NCI-H774 (cell line): ENCODE measurements around the gene SUGCT.
"Not testable (repeated sequence)": the region's sequence is repeated elsewhere in the genome, so short reads cannot be mapped to it uniquely, and the experiment has no call there.

Experiments used
- DNase-seq: peaks from one replicate; lab custom pipeline; 2025; lab: John Stamatoyannopoulos, UW

Gene SUGCT

DNA sequence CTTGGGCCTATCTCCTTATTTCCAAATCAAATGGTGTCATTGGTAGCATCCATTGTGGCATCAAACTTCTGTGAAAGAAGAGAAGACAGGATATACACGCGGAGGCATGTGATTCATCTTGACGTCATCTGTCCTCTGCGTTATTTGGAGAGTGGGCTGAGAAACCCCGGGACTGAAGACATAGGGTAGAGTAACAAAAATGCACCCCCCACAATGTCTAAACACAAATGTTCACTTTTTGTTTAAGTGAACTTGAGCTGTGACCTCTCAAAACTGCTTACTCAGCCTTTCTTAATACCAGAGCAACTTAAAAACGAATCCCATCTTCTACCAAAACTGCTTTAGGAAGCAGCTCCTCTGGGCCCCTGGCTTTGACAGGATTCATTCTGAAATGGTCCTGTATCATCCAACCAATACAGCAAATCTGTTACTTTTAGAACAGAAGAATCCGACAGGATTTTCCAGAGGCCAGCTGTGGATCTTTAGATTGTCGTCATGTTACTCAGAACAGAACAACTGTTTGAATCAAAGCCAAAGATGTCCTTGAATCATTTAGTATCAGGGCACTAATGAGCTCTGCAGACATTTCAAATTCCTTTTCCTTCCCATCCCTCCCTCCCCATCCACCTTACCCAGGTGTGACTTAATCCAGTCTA is 438.1 kb downstream of the SUGCT start:
- no peak for DNase-seq

DNA sequence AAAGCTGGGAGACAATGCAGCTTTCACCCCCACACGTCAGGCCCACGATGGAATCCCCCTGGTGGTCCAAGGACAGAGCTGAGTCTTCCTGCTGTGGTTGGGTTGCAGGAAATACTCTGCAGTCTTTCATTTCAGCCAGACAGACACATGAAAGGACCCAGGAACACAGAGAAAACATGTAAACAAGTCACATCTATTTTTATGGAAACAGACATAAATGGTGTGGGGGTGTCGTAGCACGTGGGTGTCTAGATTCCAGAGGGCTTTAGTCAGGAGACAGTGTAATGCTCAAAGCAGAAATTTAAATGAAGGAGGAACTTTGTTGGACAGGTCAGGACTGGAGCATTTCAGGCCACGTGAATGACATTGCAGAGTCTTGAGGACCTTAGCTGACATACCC is 444.6 kb downstream of the SUGCT start:
- DNase-seq, result no peak

DNA sequence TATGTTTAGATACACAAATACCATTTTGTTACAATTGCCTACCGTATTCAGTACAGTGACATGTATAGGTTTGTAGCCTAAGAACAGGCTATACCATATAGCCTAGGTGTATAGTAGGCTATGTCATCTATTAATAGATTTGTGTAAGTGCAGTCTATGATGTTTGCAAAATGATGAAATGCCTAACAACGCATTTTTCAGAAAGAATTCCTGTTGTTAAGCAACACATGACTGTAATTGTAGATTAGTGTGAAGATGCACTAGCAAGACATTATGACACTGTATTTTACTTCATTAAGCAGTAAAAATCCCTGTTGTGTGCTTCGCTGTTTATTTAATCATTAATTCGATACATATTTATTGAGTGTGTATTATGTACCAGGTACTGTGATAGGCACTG is 446.0 kb downstream of the SUGCT start:
- DNase-seq, result no peak

DNA sequence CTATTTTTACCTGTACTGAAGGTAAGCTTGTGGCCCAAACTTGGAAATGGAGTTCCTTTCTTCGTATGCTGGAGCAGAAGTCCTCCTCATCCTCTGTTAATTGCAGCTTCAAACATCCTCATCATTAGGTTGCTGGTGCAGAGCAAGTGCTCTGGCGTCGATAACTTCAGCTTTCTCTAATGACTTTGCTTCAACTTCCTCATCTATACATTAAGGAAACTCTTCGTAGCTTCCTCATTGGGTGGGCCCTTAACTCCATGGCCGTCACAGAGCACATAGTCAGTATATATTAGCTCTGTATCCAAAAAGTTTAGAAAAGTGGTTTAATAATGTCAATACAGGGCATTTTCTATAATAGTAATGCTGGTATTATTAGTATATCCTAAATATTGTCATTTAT is 447.7 kb downstream of the SUGCT start:
- DNase-seq, result no peak

DNA sequence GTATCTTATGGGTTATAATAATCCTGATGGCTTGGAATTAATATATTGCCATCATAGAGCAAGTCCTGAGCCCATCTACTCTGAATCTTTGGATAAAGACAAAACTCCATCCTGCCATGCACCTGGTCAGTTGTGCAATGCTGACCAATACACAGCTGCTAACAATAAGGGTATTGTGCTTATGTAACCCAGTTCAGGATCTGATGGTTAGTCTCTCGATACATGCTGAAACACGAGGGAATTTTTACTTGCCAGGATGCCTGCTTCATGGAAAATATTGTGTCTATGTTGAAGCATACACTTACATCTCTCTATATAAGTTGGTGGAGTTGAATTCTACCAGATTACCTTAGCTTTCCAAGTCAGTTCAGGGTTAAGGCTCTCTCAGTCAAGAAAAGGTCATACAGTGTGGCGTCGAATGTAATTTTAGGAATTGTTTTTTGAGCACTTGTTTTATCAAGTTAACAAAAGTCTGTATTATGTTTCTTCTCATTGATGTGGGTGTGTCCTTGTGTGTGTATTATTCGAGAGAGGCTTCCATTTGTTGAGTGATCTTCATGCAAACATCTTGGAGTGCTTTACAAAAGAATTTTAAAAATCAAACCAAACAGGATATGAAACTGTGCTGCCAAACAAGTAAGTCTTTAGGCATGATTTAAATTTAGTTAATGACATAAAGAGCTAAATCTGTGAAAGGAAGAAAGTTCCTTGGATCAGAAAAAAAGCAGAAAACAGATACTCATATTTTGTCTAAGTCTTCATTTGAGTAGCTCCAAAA is 449.1 kb downstream of the SUGCT start:
- no peak for DNase-seq

DNA sequence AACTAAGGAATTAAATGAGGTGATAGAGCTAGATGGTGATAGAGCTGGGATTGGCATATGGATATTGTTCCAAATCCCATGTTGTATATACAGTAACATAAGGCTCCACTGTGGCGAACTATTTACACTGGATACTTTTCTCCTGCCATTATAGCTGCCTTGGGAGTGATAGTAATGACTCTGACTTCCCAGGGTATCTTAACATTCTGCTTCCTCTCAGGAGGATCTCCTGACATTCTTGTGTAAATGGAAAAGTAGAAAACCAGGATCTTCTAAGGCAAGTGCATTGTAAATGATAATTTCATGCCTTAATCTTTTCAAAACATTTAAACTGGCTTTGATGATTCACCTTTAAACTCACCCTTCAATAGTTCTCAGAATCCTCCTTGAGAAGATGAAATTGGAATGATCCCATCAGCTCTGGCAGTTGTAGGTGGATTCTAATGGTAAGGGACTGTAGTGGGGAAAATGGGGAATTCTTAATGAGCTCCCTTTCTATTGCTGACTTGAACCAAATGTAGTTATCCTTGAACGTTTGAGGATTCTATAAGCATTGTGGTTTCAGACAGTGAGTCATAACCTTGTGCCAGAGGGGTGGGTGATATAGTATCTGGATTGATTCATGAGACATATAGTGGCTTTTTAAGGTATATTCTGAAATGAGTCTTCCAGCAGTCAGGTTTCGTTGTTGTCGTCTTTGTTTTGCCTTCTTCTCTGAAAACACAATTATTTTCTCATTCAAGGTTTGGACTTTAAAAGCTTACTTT is 450.0 kb downstream of the SUGCT start:
- DNase-seq, result no peak

DNA sequence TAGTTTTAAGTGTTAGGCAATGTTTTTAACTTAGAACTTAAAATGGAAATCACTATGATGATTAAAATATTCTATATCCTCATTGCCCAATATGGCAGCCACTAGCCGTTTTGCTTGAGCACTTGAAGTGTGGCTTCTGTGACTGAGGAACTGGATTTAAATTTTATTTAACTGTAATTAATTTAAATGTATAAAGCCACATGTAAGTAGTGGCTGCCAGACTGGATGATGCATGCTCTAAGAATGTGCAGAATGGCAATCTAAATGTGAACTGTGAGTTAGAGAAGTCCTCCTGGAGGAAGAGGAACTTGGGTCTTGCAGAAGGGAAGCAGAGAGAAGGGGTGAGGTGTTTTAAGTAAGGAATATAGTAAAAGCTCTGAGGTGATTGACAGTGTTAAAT is 451.4 kb downstream of the SUGCT start:
- DNase-seq, result no peak

DNA sequence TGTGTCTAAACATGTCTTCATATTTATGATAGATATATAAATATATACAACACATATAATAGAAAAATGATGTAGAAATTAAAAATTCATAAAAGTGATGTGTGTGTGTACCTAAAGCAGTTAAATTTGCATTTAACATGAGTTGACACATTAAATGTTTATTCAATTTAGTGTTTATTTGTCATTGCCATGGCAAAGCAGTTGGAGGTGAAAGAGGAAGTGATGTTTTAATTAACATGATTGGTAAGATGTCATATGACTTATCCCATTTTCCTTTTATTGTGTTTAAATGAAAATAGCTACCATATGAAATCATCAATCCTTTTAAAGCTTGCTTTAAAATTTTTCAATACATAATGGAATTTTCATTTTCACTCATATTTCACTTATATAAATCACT is 452.6 kb downstream of the SUGCT start:
- no peak for DNase-seq

DNA sequence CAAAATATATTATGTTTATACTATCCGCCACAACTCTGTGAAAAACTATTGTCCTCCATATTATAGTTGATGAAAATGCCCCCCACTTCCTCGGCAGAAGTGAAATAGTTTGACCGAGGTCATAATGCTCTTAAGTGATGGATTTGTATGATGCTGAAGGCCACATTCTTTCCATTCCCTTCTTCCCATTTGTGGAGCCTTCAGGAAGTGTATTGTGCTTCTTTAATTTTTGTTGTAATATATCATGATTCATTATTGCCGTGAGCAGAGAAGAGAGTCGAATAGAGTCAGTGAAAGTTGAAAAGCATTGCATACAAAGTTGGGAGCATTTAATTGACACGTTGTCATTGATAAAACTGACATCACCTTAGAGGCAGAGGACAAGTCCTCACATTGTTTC is 460.3 kb downstream of the SUGCT start:
- no peak for DNase-seq

DNA sequence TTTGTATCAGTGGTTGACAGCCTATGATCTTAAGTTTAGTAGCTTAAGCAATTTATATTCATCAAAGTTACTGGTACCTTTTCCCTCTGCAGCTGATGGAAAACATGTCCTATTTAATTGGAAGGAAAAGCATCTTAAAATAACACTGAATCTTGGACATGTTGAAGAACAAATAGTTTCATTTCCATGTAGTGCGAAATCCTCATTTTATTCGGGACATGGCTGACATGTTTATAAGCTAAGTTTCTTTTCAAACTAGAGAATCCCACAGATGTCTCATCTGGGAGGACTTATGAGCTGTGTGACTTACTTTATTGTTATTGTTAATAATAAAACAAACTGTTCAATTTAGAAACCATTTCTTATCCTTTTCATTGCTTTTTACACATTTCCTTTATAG is 461.0 kb downstream of the SUGCT start:
- no peak for DNase-seq

DNA sequence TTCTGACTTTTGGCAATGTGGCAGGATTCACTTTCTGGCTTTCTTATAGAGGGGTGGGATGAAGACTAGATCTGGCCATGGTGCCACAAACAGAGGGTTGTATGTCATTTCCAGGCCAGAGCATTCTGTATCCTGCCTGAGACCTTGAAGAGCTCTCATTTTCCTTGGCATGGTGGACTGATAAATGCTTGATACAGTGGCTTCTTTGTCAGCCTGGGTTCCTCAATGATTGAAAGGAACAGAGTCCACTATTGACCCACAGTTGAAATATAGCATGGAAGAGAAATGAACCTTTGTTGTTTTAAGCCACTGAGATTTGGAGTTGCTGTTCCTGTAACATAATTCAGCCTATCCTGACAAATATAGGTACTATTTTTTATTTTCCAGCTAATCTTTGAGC is 462.7 kb downstream of the SUGCT start:
- no peak for DNase-seq

DNA sequence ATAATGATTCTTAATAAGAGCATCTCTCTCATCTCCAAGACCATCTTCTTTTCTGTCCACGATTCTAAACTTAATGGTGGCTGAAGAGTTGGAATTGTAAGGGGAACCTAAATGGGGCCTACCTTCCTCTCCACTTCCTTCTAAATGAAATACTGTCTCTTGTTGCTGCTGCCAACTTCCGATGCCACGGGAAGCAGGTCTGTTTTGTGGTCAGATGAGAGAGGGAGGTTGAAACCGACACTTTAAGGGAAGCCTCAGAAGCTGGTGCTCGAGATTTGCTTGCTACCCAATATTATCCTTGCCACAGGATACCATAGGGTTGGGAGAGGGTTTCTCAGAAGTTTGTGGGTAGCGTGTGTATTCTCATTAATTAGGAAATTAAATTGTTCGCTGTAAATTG is 464.1 kb downstream of the SUGCT start:
- DNase-seq, result no peak

DNA sequence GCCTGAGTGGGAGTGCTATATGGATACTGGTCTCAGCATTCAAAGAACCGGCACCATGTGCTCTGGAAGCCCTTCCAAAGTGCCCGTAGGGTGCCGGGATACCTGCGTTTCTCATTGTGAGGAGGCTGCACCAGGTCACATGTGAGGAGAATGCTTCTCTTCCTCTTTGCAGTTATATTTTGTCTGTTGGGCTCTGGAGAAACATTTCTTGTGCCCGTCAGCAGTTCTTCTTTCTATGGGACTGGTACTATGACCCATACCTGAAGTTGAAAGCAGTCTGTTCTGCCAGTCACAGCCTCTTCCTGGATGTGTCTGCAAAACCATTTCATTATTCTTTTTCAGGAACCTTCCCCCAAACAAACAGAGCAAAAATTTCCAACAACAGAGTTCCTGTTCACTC is 465.0 kb downstream of the SUGCT start:
- DNase-seq, result no peak

DNA sequence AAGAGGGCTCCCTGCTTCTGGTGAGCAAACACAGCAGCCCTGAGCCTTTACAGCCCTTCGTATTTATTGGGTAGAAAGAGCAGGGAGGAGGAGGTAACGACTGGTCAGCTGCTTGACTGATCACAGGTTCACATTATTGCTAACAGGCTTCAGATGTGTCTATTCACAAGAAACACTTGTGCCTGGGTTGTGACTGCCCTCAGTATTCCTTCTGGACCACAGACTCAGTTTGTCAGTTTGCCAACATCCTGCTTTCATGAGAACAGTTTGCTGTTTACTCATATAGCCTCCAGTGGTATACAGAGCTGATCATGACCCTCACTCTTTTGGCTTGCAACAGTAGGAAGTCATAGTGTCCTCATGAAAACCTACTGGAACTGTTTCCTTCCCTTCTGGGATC is 467.5 kb downstream of the SUGCT start:
- DNase-seq, result not testable (repeated sequence)

DNA sequence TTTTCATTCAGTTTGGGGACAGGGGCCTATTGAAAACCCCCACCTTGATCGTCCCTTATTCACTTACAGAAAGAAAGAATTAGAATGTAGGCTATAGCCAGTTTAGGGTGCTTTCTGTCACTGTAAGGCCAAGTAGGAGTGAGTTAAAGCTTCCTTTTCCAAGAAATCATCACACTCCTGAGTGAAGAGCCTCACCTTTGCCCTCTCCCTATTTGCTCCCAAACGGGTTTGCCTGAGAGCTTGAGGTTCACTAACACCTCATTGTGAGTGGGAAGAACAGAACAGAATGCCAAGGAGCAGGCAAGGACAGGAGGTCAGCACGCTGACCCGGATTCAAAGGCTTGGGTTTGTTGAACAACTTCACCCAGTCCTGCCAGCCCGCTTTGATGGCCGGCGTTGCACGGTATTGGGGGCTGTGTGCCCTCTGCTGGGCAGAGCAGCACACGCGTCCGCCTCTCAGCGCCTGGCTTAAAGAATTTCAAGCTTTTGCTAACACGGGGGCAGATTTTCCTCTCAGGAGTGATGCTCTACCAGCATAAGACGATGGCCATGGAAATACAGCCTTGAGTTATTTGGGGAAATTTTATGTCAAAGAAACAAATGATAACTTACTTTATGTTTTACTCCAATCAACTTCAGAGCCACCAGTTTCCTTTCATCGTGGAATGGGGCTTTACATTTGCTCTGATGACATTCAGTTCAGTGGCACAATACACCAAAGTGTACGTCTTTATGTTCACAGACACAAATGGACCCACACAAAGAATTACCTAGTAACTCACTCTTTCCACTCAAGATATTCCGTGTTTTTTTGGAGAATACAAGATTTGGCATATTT is 470.0 kb downstream of the SUGCT start:
- no peak for DNase-seq

DNA sequence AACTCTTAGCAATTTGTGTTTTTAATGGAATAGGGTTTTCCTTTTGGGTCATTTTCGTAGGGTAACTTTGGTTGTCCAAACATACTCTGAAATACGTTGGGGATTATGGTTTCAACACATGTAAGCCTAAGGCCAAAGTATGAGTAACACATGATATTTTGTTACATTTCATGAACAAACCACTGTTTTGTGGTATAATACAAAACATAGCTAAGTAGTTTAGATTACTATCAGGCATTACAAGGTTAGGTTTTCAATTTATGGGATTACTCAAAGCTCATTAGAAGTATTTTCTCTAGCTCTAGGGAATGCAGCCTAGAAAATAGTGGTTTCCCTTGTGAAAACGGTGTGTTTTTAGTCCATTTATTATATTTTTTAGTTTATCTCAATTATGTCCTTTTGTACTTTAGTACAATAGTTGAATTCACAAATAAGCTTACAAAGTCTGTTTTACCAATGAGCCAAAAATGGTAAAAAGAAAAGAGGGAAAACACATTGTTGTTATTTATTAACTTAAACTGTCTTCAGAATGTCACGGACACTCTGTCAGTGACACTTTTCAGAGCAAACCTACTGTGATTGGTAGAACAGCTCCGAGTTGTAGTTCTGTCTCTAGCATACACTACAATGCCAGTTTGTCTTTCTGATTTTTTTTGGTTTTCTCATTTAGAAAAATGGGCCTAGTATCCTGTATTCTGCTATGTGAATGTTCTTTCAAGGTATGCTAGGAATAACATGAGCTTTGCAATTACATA is 473.7 kb downstream of the SUGCT start:
- DNase-seq, result no peak

DNA sequence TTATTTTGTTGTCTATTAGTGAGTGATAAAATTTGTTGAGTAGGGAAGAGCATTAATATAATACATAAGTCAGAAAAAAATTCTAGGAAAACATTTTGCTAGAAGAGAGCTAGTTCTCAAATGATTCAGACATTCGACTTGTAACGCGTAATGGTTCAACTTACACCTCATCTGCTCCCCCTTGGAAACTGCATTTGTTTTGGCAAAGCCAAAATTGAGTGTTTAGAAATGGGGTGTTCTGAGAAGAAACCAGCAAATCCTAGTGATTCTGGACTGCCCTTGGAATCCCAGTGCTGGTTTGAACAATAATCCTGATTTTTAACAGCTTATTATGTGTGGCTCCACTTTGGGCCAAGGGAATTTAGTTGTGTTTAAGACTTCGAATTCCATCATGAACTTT is 475.7 kb downstream of the SUGCT start:
- DNase-seq, result no peak

DNA sequence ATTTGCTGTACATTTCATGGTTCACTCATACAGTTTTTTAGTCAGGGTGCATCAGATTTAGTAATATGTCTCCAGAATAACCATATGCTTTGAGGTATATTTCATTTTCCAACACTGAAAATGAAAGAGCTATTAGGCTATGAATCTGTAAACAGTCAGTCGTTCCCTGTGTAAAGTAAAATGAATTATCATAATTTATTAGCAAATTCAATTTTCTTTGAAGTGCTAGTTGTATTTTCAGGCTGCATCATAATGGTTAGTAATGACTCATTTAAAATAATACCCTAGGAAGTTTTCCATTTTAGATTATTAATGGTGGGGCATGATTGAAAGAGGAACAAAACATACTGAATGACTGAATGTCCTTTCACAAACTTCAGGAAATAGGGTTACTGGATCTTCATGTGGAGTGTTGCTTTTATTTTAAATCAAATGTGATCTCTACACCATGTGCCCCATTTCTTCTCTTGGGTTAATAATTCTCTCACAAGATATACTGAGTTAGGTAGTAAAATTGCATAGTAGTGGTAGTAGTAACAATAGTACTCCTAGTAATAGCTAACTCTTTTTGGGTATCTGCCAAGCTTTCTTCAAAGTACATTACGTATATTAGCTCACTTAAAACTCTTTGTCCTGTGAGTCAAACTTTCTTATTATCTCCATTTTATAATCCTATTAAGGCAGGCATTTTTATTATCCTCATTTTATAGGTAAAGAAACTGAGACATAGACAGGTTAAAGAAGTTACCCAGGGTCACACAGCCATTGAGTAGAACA is 476.5 kb downstream of the SUGCT start:
- DNase-seq, result no peak

DNA sequence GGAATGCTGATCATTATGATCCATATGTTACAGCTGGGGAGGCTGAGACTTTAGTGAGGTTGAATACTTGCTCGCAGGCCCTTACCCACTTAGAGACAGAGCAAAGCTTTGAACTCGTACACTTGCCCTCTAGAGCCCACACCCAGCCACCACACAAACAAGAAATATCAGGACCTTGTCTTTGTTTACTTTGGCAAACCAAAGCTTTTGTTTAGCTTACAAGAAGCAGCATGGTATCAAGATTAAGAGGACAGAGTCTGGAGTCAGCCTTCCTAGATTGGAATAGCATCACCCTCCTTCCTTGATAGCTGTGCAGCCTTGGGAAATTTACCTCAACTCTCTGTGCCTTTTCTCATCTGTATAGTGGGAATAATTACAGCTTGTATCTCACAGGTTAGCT is 477.5 kb downstream of the SUGCT start:
- no peak for DNase-seq

DNA sequence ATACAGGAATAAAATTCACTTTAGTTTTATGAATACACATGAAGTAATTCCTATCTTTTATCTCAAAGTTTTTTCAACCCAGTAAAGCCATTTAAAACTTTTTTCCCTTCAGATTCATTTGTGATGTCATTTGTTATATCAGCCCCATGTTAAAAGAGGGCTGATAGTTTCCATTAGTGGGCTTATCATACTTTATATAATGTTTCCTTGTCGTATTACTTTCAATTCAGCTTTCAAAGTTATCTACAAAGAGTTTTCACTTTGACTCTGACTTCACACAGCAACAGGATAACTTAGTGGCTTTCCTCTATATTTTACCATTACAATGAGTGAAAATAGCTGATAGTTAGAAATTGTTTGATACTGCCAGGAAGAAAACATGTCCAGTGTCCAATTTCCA is 484.8 kb downstream of the SUGCT start:
- no peak for DNase-seq

DNA sequence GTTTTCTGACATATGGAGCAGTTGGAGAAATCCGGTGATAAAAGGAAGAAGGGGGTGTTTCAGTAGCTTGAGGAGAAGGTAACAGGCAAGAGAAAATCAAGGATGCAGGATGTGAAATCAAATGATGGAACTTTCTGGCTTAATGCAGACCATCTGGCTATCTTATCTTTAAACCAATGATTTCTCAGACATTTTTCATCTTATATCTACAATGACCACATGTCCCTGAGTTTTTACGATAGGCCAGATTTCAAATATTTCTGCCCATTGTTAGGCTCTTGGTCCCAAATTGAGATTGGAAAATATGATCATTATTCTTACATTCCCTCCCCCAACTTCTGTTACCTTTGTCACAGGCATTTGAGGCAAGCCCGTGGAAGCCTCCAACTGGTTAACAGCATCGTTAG is 486.8 kb downstream of the SUGCT start:
- DNase-seq, result no peak
